Spinal cord (tissue), 10 donors: Measurements from ENCODE around the gene KRT76. TPM values are rescaled to one million over a fixed set of nuclear protein-coding genes. Genes with fewer than 3 reads are reported as not detected.

ENCODE experiments used
- DNase-seq, 6 donors: peaks; one replicate each; pipeline versions ENCODE4 v3.0.0 to v3.0.0-alpha.2; 2013 to 2015; ENCODE audit warnings: low spot score in 6 of 6, low read depth in 4 of 6
- H3K27ac ChIP-seq: one replicate; pipeline ENCODE4 v1.5.1; 2013; ENCODE audit warnings: low read depth, low read length, control low read depth
- H3K27me3 ChIP-seq: one replicate; pipeline ENCODE4 v1.6.1; 2013; ENCODE audit warnings: low read length; ENCODE audit not compliant: control insufficient read depth, insufficient read depth
- H3K36me3 ChIP-seq: one replicate; pipeline ENCODE4 v1.6.1; 2013; ENCODE audit warnings: low read length; ENCODE audit not compliant: control insufficient read depth, insufficient read depth
- H3K4me1 ChIP-seq: one replicate; pipeline ENCODE4 v1.6.1; 2013; ENCODE audit warnings: low read length; ENCODE audit not compliant: control insufficient read depth, insufficient read depth
- H3K4me3 ChIP-seq: one replicate; pipeline ENCODE4 v1.5.1; 2013; ENCODE audit warnings: low read depth, low read length, control low read depth
- H3K9me3 ChIP-seq: one replicate; pipeline ENCODE4 v1.6.1; 2013; ENCODE audit warnings: low read length; ENCODE audit not compliant: control insufficient read depth, insufficient read depth
- WGBS: methylation state at CpG from one replicate; pipeline ENCODE4 v1.1.5; 2013; ENCODE audit warnings: missing lambda C conversion rate; ENCODE audit not compliant: insufficient coverage; 5-methylcytosine and 5-hydroxymethylcytosine counted together
- polyA plus RNA-seq, 2 donors: library from polyadenylated mRNA; unstranded; fragments of 120-200 nt; gene quantifications; one replicate each; pipeline ENCODE4 v1.2.1, GENCODE V29; 2013; ENCODE audit not compliant: insufficient read length in 2 of 2
- total RNA-seq, 2 donors: library from RNA; depleted of rRNA in 1 of 2; stranded (reverse); fragments of 120-200 nt in 1 of 2; fragments of >200 nt in 1 of 2; gene quantifications; one replicate each; pipeline versions ENCODE4 v1.2.3 to v1.2.4, GENCODE V29; 2013 to 2014
- donor health status: healthy.

KRT76 gene
- total and polyA plus RNA-seq, 4 donors, result not detected

DNA sequence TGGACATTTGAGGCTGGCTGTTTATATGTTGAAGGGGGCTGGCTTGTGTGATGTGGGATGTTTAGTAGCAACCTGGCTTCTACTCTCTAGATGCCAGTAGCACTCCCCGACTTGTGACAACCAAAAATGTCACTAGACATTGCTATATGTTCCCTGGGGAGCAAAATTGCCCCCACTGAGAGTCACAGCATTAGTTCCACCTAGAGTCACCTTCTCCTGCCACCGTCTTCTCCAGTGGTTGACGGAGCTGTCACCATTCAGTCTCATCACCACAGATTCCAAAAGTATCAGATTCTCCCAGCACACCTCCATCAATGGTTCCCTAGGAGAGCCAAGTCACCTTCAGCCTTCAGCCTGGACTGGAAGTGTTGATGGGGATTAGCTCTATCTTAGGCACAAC is 7.8 kb upstream of the KRT76 start:
- H3K36me3 ChIP-seq, result no peaks in the 10 kb centered on the region
- no peaks in the 10 kb centered on the region for H3K9me3 ChIP-seq
- no peak overlapping the region for H3K4me3 ChIP-seq
- DNase-seq, result no peak
- no peak overlapping the region for H3K27ac ChIP-seq
- H3K4me1 ChIP-seq, result peaks cover 5% of the 10 kb centered on the region
- 80% methylated on average over 3 of the region's 3 CpGs for WGBS
- peaks cover under 1% of the 10 kb centered on the region for H3K27me3 ChIP-seq

DNA sequence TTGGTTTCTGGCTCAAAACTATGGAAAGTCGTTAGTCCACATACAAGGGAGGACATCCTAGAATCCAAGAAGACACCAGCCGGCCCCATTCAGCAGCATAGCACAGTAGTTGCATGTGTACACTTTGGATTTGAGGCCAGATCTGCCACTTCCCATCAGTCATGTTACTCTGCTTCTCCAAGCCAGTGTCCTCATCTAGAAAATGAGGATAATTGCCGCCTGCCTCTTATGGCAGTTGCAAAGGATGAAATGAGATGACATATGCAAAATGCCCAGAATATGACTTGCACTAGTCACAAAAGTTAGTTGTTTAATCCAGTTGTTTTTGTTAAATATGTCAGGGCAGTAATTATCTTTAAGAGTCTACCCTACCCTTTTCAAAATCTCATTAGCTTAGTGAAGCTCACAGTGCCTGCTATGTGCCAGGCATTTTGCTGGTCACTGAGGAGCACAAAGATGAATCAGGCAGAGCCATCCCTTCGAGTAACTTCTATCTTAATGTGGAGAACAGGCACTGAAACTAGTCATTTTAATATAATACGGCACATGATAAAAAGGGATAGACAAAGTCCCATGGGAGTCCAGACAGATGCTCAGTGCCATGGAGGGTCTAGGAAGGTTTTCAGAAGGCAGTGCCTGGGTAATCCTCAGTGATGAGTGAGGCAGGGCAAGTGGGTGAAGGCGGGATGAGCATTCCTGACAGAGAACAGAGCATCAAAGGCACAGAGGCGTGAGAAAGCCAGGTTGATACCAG is 6.6 kb upstream of the KRT76 start:
- DNase-seq, result no peak
- no peaks in the 10 kb centered on the region for H3K36me3 ChIP-seq
- no peaks in the 10 kb centered on the region for H3K9me3 ChIP-seq
- no peak overlapping the region for H3K4me3 ChIP-seq
- H3K4me1 ChIP-seq, result no peaks in the 10 kb centered on the region
- H3K27ac ChIP-seq, result no peak overlapping the region
- WGBS, result 88% methylated on average over 5 of the region's 7 CpGs
- H3K27me3 ChIP-seq, result no peaks in the 10 kb centered on the region

DNA sequence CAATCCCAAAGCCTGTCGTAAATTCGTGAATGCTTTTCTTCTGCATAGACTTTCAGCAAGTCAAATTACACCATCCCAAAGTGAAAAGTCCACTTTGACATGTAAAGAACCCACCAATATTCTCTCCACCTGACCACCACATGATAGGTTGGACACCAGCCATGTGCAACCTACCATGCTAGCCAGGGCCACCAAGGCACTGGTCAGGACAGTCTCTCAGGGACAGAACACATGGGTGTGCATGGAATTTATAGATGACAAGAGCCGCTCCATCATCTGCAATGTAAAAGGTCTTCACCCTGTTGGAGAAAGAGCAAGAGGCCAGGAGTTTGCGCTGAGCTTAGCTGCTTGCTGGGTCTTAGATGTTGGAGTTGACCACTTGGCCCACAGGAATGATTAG is 5.4 kb upstream of the KRT76 start:
- DNase-seq, result no peak
- Histone ChIP-seq H3K36me3 (no peaks in the 10 kb centered on the region), H3K9me3 (no peaks in the 10 kb centered on the region), H3K27ac (no peak overlapping the region), H3K4me1 (no peaks in the 10 kb centered on the region), H3K27me3 (no peaks in the 10 kb centered on the region), H3K4me3 (no peak overlapping the region)
- WGBS, result 100% methylated on average over 3 of the region's 4 CpGs

DNA sequence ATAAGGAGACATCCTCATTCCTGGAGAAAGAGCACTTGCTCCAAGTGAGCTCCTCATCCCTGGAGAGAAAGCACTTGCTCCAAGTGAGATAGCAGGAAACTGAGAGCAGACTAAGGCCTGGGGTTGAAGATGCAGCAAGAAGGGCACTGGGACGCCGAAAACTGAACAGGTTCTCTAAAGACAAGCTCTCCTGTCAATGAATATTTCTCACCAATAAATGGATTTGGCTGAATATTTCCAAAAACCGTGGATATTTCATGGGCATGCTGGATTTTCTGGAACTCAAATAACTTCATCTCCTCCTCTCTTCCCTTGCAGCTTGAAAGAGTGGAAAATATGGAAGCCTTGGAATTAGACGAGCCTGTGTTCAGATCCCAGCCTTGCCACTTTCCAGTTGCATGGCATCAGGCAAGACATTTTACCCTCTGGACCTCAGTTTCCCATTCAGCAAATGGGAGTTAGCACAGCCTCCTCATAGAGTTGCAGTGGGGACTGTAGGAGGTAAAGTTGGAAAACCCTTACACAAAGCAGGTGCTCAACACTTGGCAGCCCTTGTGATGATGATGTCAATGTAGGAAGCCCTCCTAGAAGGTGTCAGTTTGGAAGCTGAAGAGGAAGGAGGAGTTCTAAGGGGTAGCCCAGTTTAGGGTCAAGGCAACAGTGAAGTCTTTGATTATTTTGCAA is 4.4 kb upstream of the KRT76 start:
- Histone ChIP-seq H3K4me3 (no peak overlapping the region), H3K9me3 (no peaks in the 10 kb centered on the region), H3K27ac (no peak overlapping the region), H3K4me1 (no peaks in the 10 kb centered on the region), H3K36me3 (no peaks in the 10 kb centered on the region), H3K27me3 (peaks cover 2% of the 10 kb centered on the region)
- WGBS, result no CpG with 5 or more reads among the region's 4 CpGs
- DNase-seq, result no peak

DNA sequence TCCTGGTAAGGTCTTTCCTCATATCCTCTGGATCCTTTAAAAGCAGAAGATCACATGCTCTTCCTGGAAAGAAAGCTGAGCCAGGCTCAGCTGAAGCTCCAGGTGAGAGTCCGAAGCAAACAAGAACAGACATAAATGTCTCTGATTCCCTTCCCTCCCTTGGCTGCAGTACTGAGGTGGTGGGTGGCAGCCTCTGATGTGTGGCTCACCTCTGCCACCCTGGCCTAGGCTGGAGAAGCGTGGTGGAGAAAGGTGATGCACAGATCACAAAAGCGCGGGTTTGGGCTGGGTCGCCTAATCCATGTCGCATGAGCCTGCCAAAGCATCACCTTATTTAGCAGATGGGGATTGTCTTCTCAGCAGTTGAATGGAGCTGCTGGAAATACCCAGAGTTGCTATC is 2.8 kb upstream of the KRT76 start:
- 79% methylated on average over 5 of the region's 6 CpGs for WGBS

DNA sequence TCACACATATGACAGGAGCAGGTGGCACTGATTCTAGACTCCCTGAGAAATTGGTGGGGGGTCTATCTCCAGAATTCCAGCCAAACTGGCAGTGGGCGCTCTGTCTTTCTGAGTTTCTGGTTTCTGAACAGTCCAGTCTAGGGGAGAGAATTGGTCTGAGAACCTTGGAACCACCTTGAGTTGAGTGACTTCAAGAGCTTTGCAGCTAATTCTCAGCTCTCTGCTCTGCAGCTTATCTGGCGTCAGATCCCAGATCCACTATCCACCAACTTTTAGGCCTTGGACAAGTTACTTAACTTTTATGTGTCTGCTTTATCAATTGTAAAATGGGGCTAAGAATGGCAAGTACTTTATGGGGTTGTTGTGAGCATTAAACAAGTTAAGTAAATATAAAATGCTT is 1.7 kb upstream of the KRT76 start:
- H3K27me3 ChIP-seq, result peaks cover 2% of the 10 kb centered on the region
- 100% methylated on average over 1 of the region's 2 CpGs for WGBS
- no peaks in the 10 kb centered on the region for H3K9me3 ChIP-seq
- no peak overlapping the region for H3K27ac ChIP-seq
- no peaks in the 10 kb centered on the region for H3K36me3 ChIP-seq
- H3K4me3 ChIP-seq, result no peak overlapping the region
- no peak for DNase-seq
- H3K4me1 ChIP-seq, result no peaks in the 10 kb centered on the region

More for the DNA sequence above, 2.8 kb upstream of the KRT76 start:
- H3K4me3 ChIP-seq, result no peak overlapping the region
- H3K36me3 ChIP-seq, result no peaks in the 10 kb centered on the region
- no peak for DNase-seq
- no peak overlapping the region for H3K27ac ChIP-seq
- peaks cover 2% of the 10 kb centered on the region for H3K27me3 ChIP-seq
- H3K4me1 ChIP-seq, result no peaks in the 10 kb centered on the region
- H3K9me3 ChIP-seq, result no peaks in the 10 kb centered on the region

DNA sequence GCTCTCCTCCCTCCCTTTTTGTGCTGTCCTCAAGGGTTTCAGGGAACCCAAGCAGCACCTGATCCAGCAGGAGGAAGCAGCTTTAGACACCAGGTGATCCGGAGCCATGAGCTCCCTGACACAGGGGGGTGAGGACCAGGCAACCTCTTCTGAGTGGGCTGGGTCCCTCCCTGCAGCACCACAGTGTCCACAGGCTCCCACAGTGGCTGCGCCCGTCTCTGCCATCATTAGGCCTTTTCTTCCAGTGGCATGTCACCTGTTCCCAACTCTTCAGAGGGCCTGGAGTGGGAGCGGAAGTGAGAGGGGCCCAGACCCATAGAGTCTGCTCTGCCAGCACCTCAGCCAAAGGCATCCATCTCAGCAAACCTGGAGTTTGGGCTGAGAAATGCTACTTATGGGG is 421 bp upstream of the KRT76 start:
- H3K4me3 ChIP-seq, result no peak overlapping the region
- no peak for DNase-seq
- no peaks in the 10 kb centered on the region for H3K36me3 ChIP-seq
- H3K27me3 ChIP-seq, result peaks cover 2% of the 10 kb centered on the region
- WGBS, result 89% methylated on average over 3 of the region's 4 CpGs
- H3K4me1 ChIP-seq, result no peaks in the 10 kb centered on the region
- H3K27ac ChIP-seq, result no peak overlapping the region
- no peaks in the 10 kb centered on the region for H3K9me3 ChIP-seq

DNA sequence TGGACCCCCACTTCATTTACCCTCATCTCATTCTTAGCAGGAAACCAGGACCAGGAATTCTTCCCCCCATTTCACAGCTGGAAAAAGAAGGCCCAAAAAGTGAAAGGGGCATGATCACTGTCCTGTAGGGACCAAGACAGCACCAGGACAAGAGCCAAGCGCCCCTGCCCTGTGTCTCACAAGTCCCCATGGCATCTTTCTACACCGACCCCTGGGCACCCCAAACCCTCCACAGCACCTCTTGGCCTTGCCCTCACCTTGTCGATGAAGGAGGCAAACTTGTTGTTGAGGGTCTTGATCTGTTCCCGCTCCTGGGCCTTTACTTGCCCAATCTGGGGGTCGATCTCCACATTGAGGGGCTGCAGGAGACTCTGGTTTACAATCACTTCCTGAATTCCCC is 710 bp downstream of the KRT76 start:
- Histone ChIP-seq H3K27me3 (peaks cover 2% of the 10 kb centered on the region), H3K4me1 (no peaks in the 10 kb centered on the region), H3K4me3 (no peak overlapping the region), H3K27ac (no peak overlapping the region), H3K9me3 (no peaks in the 10 kb centered on the region), H3K36me3 (no peaks in the 10 kb centered on the region)
- DNase-seq, result no peak
- WGBS, result 84% methylated on average over 5 of the region's 5 CpGs

DNA sequence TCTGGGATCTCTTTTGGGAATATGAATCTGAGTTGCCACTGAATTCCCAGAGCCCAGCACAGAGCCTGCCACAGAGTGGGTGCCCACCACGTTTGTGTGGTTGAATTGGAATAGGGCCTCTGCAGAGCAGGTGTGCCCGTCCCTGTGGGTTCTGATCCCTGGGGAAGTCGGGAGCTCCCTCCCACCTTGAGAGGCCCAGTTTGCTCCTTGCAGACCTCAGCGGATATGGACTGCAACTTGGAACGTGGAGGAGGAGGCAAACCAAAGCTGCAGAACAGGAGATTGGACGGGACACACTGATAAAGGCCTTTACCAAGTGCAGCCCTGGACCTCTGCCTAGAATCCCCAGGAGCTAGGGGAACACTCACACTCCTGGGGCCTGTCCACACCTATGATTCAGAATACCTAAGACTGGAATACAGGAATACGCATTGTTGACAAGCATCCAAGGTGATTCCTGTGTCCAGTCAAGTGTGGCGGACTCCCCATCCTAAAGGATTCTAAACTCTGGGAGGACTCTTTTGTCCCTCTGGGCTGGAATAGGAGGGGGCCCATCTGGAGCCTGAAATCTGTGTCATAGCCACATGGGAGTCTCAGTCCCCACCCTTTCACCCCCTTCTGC is 2.4 kb downstream of the KRT76 start:
- H3K4me1 ChIP-seq, result no peaks in the 10 kb centered on the region
- no peak for DNase-seq
- H3K9me3 ChIP-seq, result no peaks in the 10 kb centered on the region
- no peak overlapping the region for H3K4me3 ChIP-seq
- H3K27me3 ChIP-seq, result peaks cover 2% of the 10 kb centered on the region
- WGBS, result 79% methylated on average over 7 of the region's 8 CpGs
- no peak overlapping the region for H3K27ac ChIP-seq
- H3K36me3 ChIP-seq, result no peaks in the 10 kb centered on the region

DNA sequence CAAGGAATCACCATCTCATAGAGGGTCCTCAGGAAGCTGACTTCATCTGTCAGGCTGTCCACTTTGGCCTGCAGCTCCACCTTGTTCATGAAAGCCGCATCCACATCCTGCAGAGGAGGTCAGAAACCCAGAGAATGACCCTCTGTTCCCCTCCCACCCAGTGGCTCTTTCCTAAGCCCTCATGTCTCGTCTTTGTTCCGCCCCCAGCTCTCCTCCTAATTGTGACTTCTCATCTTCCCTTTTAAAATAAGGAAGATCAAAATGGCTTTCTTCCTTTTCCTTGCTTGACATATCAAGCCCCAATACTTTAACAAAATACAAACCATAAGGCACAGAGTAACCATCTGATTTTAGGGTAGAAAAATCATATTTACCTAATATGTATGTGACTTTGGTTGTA is 4.4 kb downstream of the KRT76 start:
- DNase-seq, result no peak
- Histone ChIP-seq H3K9me3 (no peaks in the 10 kb centered on the region), H3K4me1 (no peaks in the 10 kb centered on the region), H3K27ac (no peak overlapping the region), H3K27me3 (peaks cover 2% of the 10 kb centered on the region), H3K4me3 (no peak overlapping the region), H3K36me3 (no peaks in the 10 kb centered on the region)
- WGBS, result 85% methylated on average over 3 of the region's 3 CpGs
